OCI-LY3 (cell line): ENCODE data around the gene PDE9A.

Source experiments
- H2AFZ ChIP-seq: fragments of 200-600, 300-600 bp; shearing (Covaris generic); 2 replicates; pipeline ENCODE4 v1.6.0; 2014; ENCODE audit warnings: antibody characterized with exemption, low read depth, low read length
- H3K27ac ChIP-seq: fragments of 200-600, 300-600 bp; sonication (generic); 2 replicates; pipeline ENCODE4 v1.5.1; 2014; ENCODE audit warnings: mild to moderate bottlenecking, low read length, moderate library complexity, mixed read lengths
- H3K27me3 ChIP-seq: fragments of 200-600, 300-600 bp; sonication (generic); 2 replicates; pipeline ENCODE4 v1.6.1; 2014; ENCODE audit warnings: low read depth, low read length, mixed read lengths
- H3K36me3 ChIP-seq: fragments of 200-600, 300-600 bp; sonication (generic); replicated peaks from 2 replicates; pipeline ENCODE3; 2014; ENCODE audit warnings: low read depth, low read length, mixed read lengths
- H3K4me1 ChIP-seq: fragments of 300-600, 200-600 bp; sonication (generic); 2 replicates; pipeline ENCODE4 v1.6.1; 2014; ENCODE audit warnings: low read length, mixed read lengths
- H3K4me2 ChIP-seq: fragments of 200-600, 300-600 bp; sonication (generic); 2 replicates; pipeline ENCODE4 v1.6.1; 2014; ENCODE audit warnings: low read length, mixed read lengths
- H3K4me3 ChIP-seq: fragments of 300-600, 200-600 bp; sonication (generic); 2 replicates; pipeline ENCODE4 v1.5.1; 2014; ENCODE audit warnings: antibody characterized with exemption, mild to moderate bottlenecking, low read length, moderate library complexity
- H3K79me2 ChIP-seq: fragments of 300-600, 200-600 bp; shearing (Covaris generic); 2 replicates; pipeline ENCODE4 v1.6.1; 2014; ENCODE audit warnings: mild to moderate bottlenecking, low read length, mixed read lengths
- H3K9ac ChIP-seq: fragments of 300-600, 200-600 bp; shearing (Covaris generic); 2 replicates; pipeline ENCODE4 v1.6.0; 2014; ENCODE audit warnings: mild to moderate bottlenecking, low read length, moderate library complexity
- H3K9me3 ChIP-seq: fragments of 200-600, 300-600 bp; shearing (Covaris generic); 2 replicates; pipeline ENCODE4 v1.6.1; 2014; ENCODE audit warnings: low read length, mixed read lengths; ENCODE audit not compliant: insufficient read depth
- H4K20me1 ChIP-seq: fragments of 200-600, 300-600 bp; sonication (generic); 2 replicates; pipeline ENCODE4 v1.6.1; 2016; ENCODE audit warnings: low read length, mixed read lengths; ENCODE audit not compliant: insufficient read depth
- CTCF ChIP-seq: fragments of 200-600, 300-600 bp; sonication (generic); IDR thresholded peaks from 2 replicates; pipeline ENCODE4 v1.5.1; 2014; ENCODE audit warnings: antibody characterized with exemption, low read length, low read depth
- EZH2phosphoT487 ChIP-seq: fragments of 200-600 bp; shearing (Covaris generic); IDR thresholded peaks from 2 replicates; pipeline ENCODE4 v1.6.1; 2018; ENCODE audit warnings: antibody characterized with exemption, mixed run types, low read depth

Gene PDE9A

DNA sequence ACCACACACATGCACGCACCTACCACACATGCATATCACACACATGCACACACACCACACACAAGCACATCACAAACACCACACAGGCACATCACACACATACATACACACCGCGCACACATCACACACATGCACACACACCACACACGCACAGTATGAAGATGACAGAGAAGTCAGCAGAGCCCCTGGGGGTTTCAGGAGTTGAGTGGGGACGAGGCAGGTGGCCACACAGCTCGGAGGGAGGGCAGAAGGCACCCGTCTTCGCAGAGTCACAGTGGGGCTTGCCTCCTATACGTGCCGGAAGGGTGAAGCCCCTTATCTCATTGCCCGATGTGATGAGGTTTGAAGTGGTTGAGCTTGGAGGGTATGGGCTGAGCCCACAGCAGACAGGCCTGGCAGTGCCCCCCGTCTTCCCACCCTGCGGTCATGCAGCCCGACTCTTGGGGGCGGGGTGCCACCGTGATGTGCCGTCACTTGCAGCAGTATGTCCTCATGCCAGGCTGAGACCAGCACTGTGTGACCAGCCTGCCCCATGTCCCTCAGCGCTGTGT lies 9.9 kb downstream of the PDE9A start:
- Histone ChIP-seq H3K9me3 (no peaks in the 10 kb centered on the region), H3K27ac (no peak overlapping the region), H3K9ac (no peak overlapping the region), H3K4me2 (no peak overlapping the region), H3K36me3 (no peaks in the 10 kb centered on the region), H3K27me3 (peaks cover 19% of the 10 kb centered on the region), H2AFZ (no peak overlapping the region), H3K4me1 (peaks cover 20% of the 10 kb centered on the region), H3K79me2 (no peaks in the 10 kb centered on the region), H3K4me3 (no peak overlapping the region), H4K20me1 (no peaks in the 10 kb centered on the region)
- TF ChIP-seq CTCF = no peak
- no peak for TF ChIP-seq EZH2phosphoT487

- H3K4me1 ChIP-seq = peaks cover 13% of the 10 kb centered on the region
- TF ChIP-seq CTCF (no peak), EZH2phosphoT487 (no peak)
- H2AFZ ChIP-seq = no peak overlapping the region
- no peaks in the 10 kb centered on the region for H3K36me3 ChIP-seq
- H3K9ac ChIP-seq = no peak overlapping the region
- no peaks in the 10 kb centered on the region for H3K9me3 ChIP-seq
- no peaks in the 10 kb centered on the region for H4K20me1 ChIP-seq
- H3K4me3 ChIP-seq = no peak overlapping the region
- no peak overlapping the region for H3K4me2 ChIP-seq
- H3K27me3 ChIP-seq = peaks cover 13% of the 10 kb centered on the region
- H3K79me2 ChIP-seq = no peaks in the 10 kb centered on the region
- no peak overlapping the region for H3K27ac ChIP-seq
Observed at GRCh38 chr21:42663860-42664535, 10.6 kb downstream of the PDE9A start.

DNA sequence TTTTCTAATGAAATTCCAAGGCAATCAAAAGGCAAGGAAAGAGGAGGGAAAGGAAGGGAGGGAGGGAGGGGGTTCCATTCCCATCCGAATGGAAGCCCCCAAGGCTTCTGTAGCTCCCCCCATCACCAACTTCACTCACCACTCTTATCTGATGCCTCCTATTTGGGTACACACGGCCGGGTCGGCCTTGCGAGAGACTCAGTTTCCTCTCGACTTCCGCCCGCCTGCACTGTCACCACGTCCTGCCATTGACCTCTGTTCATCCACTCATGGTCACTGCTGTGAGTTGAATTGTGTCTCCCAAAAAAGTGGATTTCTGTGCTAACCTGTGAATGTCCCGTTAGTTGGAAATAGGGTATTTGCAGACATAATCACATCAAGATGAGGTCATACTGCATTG lies 11.2 kb downstream of the PDE9A start:
- Histone ChIP-seq H3K4me1 (peaks cover 7% of the 10 kb centered on the region), H3K79me2 (no peaks in the 10 kb centered on the region), H4K20me1 (no peaks in the 10 kb centered on the region), H3K27ac (no peak overlapping the region), H3K9me3 (no peaks in the 10 kb centered on the region), H2AFZ (no peak overlapping the region), H3K4me2 (no peak overlapping the region), H3K27me3 (peaks cover 7% of the 10 kb centered on the region), H3K9ac (no peak overlapping the region), H3K4me3 (no peak overlapping the region), H3K36me3 (no peaks in the 10 kb centered on the region)
- TF ChIP-seq CTCF (no peak), EZH2phosphoT487 (no peak)

GRCh38 chr21:42665026-42665425 lies 11.6 kb downstream of the PDE9A start:
- H3K79me2 ChIP-seq = no peaks in the 10 kb centered on the region
- H3K36me3 ChIP-seq = no peaks in the 10 kb centered on the region
- H3K27me3 ChIP-seq = peaks cover 3% of the 10 kb centered on the region

More at GRCh38 chr21:42665026-42665425, 11.6 kb downstream of the PDE9A start:
- Histone ChIP-seq H2AFZ (no peak overlapping the region), H3K4me1 (peaks cover 3% of the 10 kb centered on the region), H4K20me1 (no peaks in the 10 kb centered on the region), H3K4me2 (no peak overlapping the region), H3K27ac (no peak overlapping the region), H3K9ac (no peak overlapping the region), H3K9me3 (no peaks in the 10 kb centered on the region), H3K4me3 (no peak overlapping the region)
- TF ChIP-seq CTCF (no peak), EZH2phosphoT487 (no peak)
